ENCODE measurements around the gene CPN1.
"Not testable (repeated sequence)": the region's sequence is repeated elsewhere in the genome, so short reads cannot be mapped to it uniquely, and the experiment has no call there.

Gene CPN1

DNA sequence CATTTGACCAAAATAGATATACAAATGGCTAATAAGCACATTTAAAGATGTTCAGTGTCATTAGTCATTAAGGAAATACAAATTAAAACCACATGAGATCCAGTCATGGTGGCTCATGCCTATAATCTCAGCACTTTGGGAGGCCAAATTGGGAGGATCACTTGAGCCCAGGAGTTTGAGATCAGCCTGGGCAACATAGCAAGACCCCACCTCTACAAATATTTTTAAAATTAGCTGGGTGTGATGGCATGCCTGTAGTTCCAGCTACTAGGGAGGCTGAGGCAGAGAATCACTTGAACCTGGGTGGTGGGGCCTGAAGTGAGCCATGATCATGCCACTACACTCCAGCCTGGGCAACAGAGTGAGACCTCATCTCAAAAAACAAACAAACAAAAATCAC lies 607 bp upstream of the CPN1 start:
- in situ Hi-C loops (cut with MboI; ENCODE audit: low sequenced_read_pairs), result not testable (repeated sequence)

DNA sequence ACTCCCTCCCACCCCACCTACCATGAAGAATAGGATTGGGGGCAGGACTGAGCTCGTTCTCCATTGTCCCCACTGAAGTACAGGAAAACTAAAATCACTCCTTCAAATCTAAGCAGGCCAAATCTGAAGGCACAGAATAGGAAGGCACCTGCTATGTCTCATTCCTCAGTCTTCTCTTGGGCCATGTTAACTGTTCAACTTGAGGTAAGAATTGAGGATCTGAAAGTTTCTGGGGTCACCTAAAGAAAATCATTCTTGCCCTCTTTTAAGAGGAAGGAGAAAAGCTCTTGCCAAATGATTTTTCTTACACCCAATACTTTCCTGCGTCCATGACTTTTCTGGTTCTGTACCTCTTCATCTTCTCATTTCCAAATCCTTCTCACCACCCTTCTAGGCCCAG lies 4.9 kb downstream of the CPN1 start:
- in situ Hi-C loops (cut with MboI; ENCODE audit: low sequenced_read_pairs), result no loop called here

DNA sequence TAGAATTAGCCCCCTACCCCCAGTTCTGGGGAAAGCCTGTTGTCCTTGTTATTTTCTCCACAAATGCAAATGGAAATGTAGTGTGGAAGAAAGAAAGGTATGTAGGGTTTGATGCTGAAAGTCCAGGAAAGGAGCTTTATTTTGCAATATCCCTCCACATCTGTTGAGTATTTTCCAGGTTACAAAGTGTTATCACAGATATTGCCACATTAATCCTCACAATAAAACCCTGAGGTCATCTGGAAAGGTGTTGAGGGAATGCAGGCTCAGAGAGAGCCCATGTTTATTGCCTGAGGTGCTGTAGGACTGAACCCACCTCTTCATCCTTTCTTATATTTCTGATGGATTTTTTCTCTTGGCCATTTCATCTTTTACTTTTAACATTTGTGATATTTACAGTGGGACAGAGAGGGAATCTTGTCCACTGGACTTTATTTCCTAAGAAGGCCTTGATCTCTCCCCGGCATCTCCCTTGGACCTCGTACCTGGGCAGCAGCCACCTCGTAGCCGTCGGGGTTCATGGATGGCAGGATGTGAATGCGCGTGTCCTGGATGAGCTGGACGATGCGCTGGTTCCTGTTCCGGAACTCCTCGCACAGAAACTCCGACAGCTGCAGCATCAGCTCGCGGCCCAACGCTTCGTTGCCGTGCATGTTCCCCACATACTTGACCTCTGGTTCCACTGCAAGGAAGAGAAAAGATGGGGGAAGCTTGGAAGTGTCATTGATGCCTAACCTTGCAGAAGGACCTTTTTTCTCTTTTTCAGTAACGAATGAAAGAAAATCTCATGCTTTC lies 6.0 kb downstream of the CPN1 start:
- in situ Hi-C loops (cut with MboI; ENCODE audit: low sequenced_read_pairs), result no loop called here

DNA sequence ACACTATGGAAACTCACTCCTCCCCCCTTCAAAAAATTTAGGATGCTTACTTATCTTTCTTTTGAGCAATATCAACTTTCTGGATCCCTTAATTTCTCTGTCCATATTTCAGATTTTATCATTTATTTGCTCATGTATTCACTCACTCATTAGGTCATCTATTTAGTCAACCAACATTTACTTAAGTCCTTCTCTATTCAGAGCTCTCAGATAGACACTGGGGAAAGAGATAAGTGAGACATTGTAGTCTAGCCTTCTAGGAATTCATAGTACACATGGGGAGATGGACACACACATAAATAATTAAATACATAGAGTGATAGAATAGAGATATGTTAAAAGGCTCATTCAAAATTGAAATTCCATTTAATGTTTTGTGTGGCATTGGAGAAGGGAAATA lies 9.2 kb downstream of the CPN1 start:
- in situ Hi-C loops (cut with MboI; ENCODE audit: low sequenced_read_pairs), result no loop called here

DNA sequence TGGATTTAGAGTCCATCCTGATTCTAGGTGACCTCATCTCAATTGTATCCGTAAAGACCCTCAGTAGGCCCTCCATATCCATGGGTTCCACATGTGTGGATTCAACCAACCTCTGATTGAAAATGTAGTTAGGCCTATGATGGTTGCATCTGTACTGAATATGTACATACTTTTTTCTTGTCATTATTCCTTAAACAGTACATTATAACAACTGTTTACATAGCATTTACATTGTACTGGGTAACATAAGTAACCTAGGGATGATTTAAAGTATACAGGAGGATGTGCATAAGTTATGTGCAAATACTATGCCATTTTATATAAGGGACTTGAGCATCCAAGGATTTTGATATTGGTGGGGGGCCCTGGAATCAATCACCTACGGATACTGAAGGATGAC lies 10.1 kb downstream of the CPN1 start:
- in situ Hi-C loops (cut with MboI; ENCODE audit: low sequenced_read_pairs), result no loop called here

DNA sequence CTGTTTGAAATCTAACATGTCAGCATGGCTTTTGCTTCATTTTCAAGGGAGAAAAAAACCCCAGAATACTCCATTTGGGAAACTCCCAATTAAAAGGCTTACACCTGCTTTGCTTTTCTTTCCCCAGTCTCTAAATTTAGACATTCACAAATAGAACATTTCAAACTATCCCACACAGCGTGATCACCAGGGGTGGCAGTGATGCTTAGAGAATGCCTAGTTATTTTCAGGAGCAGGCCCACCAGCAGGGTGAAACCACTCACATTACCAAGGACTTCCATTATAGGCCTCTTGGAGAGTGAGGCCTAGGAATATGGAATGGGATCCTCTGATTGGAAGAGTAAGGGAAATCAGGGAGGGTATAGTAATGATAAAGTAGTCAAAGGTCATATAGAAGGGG lies 14.2 kb downstream of the CPN1 start:
- in situ Hi-C loops (cut with MboI; ENCODE audit: low sequenced_read_pairs), result no loop called here

DNA sequence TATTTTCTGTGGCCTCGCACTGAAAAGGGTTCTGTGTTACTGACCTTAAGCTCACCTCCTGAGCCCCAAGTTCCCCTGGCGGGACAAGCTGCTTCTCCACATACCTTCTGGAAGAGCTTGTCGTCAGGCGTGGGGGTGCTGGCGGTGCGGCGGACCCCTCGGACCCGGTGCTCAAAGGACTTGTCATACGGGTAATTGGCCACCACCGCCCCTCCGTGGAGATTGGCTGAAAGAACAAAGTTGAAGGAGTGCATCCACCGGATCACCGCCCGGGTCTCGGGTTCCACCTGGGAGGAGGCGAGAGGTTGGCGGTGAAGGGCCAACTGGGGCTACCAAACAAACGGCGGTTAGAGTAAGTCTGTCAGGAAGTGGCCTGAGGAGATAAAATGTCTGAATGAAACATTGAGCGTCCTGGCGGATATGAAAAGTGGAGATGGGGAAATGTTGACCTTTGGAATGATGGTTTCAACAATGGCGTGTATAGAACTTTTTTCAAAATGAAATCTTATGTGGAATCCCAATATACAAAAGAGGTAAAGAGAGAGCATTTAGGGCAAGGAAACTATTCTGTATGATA lies 16.5 kb downstream of the CPN1 start:
- in situ Hi-C loops (cut with MboI; ENCODE audit: low sequenced_read_pairs), result no loop called here

DNA sequence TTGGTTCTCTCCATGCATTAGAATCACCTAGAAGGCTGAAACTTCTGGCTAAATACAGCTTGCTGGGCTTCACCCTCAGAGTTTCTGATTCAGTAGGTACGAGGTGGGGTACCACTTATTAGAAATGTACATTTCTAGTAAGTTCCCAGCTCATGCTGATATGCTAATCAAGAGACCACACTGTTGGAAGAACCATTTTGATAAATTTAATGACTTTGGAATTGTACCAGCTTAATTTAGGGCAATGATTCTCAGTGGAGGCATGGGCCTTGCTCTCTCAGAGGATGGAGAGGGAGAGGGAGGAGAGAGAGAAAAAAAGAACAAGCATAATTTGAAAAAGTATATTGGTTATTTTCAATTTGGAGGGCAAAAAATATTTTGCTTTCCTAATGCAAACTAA lies 20.3 kb downstream of the CPN1 start:
- in situ Hi-C loops (cut with MboI; ENCODE audit: low sequenced_read_pairs), result no loop called here

DNA sequence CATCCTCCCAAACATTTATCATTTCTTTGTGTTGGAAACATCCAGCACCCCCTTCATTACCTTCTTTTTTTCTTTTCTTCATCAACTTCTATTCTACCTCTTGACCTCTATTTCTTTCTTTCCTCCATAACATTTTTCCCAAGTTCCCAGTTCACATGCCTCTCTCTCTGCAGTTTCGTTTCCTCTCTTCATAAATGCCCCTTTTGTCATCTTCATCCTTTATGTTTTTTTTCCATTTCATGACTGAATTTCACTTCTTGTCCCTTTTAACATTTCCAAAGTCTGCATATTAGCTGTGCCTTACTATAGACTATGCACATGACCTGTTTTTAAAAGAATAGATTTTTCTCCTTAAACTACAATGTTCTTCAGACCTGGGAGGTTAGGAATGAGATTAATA lies 23.7 kb downstream of the CPN1 start:
- in situ Hi-C loops (cut with MboI; ENCODE audit: low sequenced_read_pairs), result no loop called here

DNA sequence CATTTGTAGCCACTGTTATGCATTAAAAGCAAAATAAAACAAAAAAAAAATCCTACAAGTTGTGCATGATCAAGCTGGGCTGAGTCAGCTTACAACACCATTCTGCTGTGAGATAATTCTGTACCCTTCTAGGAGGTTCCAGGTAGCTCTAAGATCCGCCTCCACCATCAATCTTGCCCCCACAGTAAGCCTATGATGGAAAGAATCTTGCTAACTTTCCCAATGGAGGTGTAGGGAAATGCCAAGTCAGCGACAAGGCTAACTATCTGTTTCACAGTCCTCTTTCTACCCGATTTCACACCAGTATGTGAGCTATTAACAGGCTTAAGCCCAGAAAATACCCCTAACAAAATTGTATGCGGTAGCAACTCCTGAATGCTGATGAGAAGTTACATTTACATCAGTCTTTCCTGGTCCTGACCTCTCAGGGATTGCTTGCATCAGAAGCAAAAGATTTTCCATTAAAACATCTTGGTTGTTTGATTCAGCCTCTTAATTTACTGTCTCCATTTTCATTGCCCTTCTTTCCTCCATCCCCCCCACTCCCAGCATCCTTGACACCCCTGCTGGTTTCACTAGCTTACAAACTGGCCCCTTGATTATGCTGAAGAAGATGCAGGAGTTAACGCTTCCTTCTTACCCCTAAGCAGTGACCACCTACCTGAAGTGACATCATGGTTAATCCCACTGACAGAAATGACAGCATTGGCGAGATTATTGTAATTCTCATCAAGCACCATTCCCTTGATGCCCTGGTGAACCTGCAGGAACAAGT lies 27.8 kb downstream of the CPN1 start:
- in situ Hi-C loops (cut with MboI; ENCODE audit: low sequenced_read_pairs), result no loop called here

DNA sequence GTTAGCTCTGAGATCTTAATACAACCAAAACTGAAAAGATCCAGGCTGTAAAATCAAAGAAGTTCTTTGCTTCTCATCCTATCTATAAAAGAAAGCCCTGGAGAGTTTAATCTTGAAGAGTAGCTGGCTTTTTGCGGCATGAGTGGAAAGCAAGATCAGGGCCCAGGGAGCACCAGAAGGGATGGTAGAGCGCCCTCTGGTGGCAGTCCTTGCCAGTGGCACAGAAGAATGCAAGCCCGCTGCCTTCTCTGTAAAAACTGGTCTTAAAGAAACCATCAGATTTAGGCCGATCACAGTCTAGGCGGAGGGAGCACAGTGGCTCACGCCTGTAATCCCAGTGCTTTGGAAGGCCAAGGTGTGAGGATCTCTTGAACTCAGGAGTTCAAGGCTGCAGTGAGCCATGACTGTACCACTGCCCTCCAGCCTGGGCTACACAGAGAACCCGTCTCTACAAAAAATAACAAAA lies 35.6 kb downstream of the CPN1 start:
- in situ Hi-C loops (cut with MboI; ENCODE audit: low sequenced_read_pairs), result loop anchor here (10.0 kb wide), 1 partner anchor 201 kb away; no protein-coding TSS in a partner anchor

DNA sequence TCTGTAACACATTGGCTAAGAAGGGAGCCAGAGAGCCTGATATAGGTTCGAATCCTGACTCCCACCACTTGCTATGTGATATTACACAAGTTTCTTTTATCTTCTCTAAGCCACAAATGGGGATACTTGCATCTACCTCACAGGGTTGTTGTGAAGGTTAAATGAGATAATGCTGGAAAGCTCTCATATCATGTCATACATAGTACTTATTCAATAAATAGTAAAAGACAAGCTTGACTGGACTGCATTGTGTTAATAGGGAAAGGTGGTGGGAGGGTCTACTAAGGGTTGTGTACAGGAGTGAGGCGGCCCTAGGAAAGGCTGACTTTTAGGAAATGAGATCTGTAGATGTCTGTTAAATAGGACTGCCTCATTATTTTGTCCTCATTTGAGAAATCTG lies 36.1 kb downstream of the CPN1 start:
- in situ Hi-C loops (cut with MboI; ENCODE audit: low sequenced_read_pairs), result loop anchor here (10.0 kb wide), 1 partner anchor 201 kb away; no protein-coding TSS in a partner anchor

DNA sequence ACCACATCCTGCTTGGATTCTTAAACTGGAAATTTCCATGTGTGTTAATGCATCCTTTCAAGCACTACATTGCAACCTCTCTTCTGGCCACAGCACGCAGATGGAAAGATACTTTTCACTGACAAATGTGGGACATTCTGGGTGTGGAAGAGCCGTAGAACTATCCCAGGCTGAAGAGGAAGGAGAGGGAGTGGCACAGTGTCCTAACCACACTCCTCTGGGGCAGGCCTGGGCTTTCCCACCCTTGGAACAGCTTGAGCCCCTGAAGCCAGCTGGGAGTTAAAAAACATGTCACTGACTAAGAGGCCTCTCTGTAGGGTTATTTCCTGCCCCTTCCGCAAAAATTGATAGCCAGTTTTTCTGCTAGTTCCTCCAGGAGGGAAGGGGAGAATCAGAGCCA lies 37.9 kb downstream of the CPN1 start:
- in situ Hi-C loops (cut with MboI; ENCODE audit: low sequenced_read_pairs), result loop anchor here (10.0 kb wide), 1 partner anchor 199 kb away; no protein-coding TSS in a partner anchor

DNA sequence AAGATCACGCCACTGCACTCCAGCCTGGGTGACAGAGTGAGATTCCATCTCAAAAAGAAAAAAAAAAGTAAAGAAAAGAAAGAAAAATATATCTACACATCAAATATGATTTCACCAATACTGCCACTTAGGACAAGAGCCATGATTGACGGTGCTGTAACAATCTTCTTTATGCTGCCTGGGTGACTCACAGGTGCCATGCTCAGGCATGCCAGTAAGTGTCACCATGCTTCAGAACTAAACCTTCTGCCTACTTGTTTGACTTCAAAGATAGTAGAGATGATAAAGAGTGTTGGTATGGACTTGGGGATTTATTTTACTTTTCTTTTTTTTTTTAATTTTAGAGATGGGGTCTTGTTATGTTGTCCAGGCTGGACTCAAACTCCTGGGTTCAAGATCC lies 38.3 kb downstream of the CPN1 start:
- in situ Hi-C loops (cut with MboI; ENCODE audit: low sequenced_read_pairs), result loop anchor here (10.0 kb wide), 1 partner anchor 199 kb away; no protein-coding TSS in a partner anchor

DNA sequence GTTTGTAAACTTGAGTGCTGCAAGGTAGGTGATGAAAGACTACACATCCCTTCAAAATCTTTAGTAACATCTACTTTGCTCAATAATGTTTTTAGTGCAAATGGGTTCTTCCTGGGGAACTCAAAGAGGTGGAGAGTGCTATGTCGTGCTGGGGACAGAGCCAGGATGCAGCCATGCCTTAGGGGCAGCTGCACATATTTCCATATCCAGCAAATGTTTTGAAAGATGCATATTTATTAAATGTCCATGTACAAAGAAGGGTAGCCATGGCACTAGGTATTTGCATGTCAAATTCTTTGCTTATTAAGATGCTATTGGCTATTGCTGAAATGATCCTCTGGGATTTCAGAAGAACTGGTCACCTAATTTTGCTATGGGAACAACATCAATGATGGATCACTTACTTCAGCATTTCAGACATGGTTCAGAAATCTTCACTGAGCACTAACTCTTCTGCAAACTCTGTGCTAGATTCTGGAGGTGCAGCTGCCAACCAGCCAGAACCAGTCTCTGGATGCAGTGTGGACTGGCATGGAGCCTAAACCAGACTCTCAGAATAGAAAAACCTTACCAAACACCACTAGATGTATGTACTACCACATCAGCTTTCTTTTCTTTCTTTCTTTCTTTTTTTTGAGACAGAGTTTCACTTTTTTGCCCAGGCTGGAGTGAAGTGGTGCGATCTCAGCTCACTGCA lies 40.2 kb downstream of the CPN1 start:
- in situ Hi-C loops (cut with MboI; ENCODE audit: low sequenced_read_pairs), result loop anchor here (10.0 kb wide), 1 partner anchor 197 kb away; no protein-coding TSS in a partner anchor

DNA sequence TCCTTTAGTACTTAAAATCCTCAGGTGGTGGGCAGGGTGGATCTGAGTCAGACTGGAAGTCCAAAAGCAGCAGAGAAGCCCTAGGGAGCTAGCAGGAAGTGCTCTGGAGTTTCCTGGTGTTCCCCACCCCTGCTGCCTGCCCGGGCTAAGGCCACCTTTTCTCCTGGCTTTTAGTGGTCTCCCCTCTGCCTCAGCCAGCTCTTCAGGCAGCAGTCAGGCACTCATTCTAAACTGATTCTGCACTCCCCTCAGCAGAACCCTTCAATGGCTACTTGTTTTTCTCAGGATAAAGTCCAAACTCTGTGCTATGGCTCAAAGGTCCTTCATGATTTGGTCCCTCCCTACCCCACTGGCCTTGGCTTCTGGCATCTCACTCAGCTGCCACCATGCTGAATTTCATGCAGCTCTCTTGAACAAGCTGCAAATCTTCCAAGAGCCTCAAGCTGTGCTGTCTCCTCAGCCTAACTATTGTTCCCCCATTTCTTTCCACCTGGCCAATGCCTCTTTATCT lies 43.1 kb downstream of the CPN1 start:
- in situ Hi-C loops (cut with MboI; ENCODE audit: low sequenced_read_pairs), result no loop called here

DNA sequence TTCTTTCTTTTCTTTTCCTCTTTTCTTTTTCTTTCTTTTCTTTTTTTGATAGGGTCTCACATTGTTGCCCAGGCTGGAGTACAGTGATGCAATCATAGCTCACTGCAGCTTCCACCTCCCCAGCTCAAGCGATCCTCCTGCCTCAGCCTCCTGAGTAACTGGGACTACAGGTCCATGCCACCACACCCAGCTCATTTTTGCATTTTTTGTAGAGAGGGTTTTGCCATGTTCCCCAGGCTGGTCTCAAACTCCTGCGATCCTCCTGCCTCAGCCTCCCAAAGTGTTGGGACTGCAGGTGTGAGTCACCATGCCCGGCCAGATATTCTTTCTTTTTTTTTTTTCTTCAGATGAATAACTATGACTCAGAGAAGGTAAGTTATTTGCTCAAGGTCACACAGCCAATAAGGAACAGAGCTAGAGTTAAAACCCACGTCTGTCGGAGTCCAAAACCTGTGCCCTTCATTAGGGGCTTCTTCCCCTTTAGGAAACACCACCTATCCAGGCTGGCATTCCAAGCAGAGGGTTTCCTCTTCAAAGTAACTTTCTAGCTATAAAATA lies 43.8 kb downstream of the CPN1 start:
- in situ Hi-C loops (cut with MboI; ENCODE audit: low sequenced_read_pairs), result no loop called here

DNA sequence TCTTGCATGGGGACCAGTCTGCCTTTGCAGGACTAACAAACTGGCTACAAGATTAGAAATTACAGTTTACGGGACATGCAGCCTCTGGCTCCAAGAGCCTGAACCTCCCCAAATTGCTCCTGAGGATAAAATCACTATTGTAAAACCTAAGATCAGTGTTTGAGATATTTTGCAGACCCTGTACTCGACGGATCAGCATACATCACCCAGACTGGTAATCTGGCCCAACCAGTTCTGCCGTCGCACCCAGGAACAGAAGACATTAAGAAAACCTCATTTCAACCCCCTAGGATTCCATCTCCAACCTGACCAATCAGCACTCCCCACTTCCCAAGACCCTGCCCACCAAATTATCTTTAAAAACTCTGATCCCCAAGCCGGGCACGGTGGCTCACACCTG lies 44.8 kb downstream of the CPN1 start:
- in situ Hi-C loops (cut with MboI; ENCODE audit: low sequenced_read_pairs), result no loop called here

DNA sequence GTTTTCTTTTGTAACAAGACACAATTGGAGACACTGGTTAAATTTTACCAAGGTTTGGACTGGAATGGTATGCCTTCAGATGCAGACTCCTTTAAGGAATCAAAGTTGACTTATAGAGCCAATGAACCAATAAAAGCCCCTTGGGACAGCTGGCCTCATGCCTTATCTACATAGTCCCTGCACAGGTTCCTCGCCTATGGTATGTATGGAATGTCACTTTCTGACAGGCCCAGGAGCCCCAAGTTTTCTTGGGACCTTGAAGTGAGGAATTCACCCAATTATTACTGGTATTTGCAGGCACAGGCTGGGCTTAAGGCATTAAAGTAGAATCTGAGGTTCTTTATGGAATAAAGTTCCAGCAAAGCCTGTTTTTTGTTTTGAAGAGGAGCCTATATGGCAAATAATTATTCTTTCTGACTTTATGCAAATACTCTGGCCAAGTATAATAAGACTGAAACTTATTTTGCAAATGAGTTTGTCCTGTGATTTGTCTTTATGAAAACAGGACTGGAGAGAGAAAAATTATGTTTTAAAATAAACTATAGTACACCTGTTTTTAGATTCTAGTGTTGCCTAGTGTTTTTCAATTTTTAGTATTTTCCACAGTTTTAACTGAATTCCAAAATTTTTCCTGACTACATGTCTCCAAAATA lies 47.8 kb downstream of the CPN1 start:
- in situ Hi-C loops (cut with MboI; ENCODE audit: low sequenced_read_pairs), result no loop called here

DNA sequence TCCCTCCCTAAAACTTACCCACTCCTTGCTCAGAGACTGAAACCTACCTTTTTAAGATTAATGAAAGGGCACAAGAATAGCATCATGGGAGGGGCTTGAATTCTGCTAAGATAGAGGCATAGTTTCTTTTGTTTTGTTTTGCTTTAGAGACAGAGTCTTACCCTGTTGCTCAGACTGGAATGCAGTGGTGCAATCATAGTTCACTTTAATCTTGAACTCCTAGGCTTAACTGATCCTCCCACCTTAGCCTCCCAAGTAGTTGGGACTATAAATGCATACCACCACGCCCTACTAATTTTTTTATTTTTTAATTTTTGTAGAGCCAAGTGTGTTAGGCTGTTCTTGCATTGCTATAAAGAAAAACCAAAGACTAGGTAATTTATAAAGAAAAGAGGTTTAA lies 54.3 kb downstream of the CPN1 start:
- in situ Hi-C loops (cut with MboI; ENCODE audit: low sequenced_read_pairs), result no loop called here
